Colonic mucosa (tissue), 4 donors: Measurements from ENCODE around the gene CALHM2. TPM values are rescaled to one million over a fixed set of nuclear protein-coding genes. Genes with fewer than 3 reads are reported as not detected.
A peak's percentile ranks its signal among the peaks of the same experiment; 100 is the strongest.

Experiments
- DNase-seq: peaks from one replicate; pipeline ENCODE4 v3.0.0-alpha.2; 2020
- H3K27ac ChIP-seq: fragments of 200-600 bp; one replicate; pipeline ENCODE4 v1.8.0; 2021
- H3K27me3 ChIP-seq: fragments of 200-600 bp; one replicate; pipeline ENCODE4 v1.8.0; 2021
- H3K36me3 ChIP-seq: fragments of 200-600 bp; one replicate; pipeline ENCODE4 v1.8.0; 2021
- H3K4me1 ChIP-seq: fragments of 200-600 bp; one replicate; pipeline ENCODE4 v1.8.0; 2021; ENCODE audit warnings: mild to moderate bottlenecking
- H3K4me3 ChIP-seq: fragments of 200-600 bp; one replicate; pipeline ENCODE4 v1.8.0; 2021
- H3K9ac ChIP-seq, 2 donors: one replicate each; pipeline ENCODE4 v1.7.0; 2013; ENCODE audit warnings: control low read depth in 2 of 2, low read depth in 2 of 2, low read length in 2 of 2
- H3K9me3 ChIP-seq: fragments of 200-600 bp; one replicate; pipeline ENCODE4 v1.8.0; 2021
- CTCF ChIP-seq: fragments of 200-600 bp; IDR thresholded peaks from one replicate; pipeline ENCODE4 v1.8.0; 2022; ENCODE audit warnings: antibody characterized with exemption, mild to moderate bottlenecking
- intact Hi-C: fragments of 100-400 bp; cut with DNase I; formaldehyde crosslinking; loops from one replicate; pipeline ENCODE4 v1.14.1; 2022
- total RNA-seq, 2 donors: library from RNA; stranded (reverse); fragmentation: NEBNext Ultra II Directional in 1 of 2; extraction: Animal tissue kit (Norgen Biotek cat#: 25700) in 1 of 2; gene quantifications; one replicate each; pipeline ENCODE4 v1.2.1, GENCODE V29; 2021
- donor health status: healthy.
- donor health status: DM: no; HTN: no; CAD: no.
- donor health status: DM: no; HTN: no; CAD: no.

The CALHM2 gene
- total RNA-seq, 2 donors from 2014 or later: 3.5 to 8.0 TPM

GRCh38 chr10:103452506-103453230, 498 bp upstream of the CALHM2 start:
- no peaks in the 10 kb centered on the region for H3K9me3 ChIP-seq
- peak overlapping the region; percentile 78 for H3K27ac ChIP-seq
- no peak for TF ChIP-seq CTCF
- no peaks in the 10 kb centered on the region for H3K36me3 ChIP-seq
- no peaks in the 10 kb centered on the region for H3K27me3 ChIP-seq
- H3K4me3 ChIP-seq: peak overlapping the region; percentile 61
- H3K4me1 ChIP-seq: peaks cover 9% of the 10 kb centered on the region
- DNase-seq: no peak
- peak overlapping the region; percentile 85 to 86 for H3K9ac ChIP-seq
- intact Hi-C loops: no loop called here

- intact Hi-C loops: no loop called here
- DNase-seq: peak; percentile 53
- Histone ChIP-seq H3K4me3 (peak overlapping the region; percentile 61), H3K36me3 (no peaks in the 10 kb centered on the region), H3K9me3 (no peaks in the 10 kb centered on the region), H3K27ac (peak overlapping the region; percentile 78), H3K4me1 (peaks cover 9% of the 10 kb centered on the region), H3K9ac (peak overlapping the region; percentile 85 to 86), H3K27me3 (no peaks in the 10 kb centered on the region)
- no peak for TF ChIP-seq CTCF
Measured at GRCh38 chr10:103451091-103451813, 918 bp downstream of the CALHM2 start.

GRCh38 chr10:103450201-103450695, 1.9 kb downstream of the CALHM2 start:
- no peak for TF ChIP-seq CTCF
- intact Hi-C loops: no loop called here
- no peak overlapping the region for H3K4me3 ChIP-seq

GRCh38 chr10:103449208-103450144, 2.7 kb downstream of the CALHM2 start:
- intact Hi-C loops: no loop called here
- H3K4me3 ChIP-seq: no peak overlapping the region
- DNase-seq: no peak

More at GRCh38 chr10:103450201-103450695, 1.9 kb downstream of the CALHM2 start:
- Histone ChIP-seq H3K36me3 (no peaks in the 10 kb centered on the region), H3K9me3 (no peaks in the 10 kb centered on the region), H3K27me3 (no peaks in the 10 kb centered on the region), H3K9ac (peak overlapping the region in 1 of 2 donors; percentile 85), H3K4me1 (peaks cover 9% of the 10 kb centered on the region), H3K27ac (no peak overlapping the region)
- no peak for DNase-seq

More at GRCh38 chr10:103449208-103450144, 2.7 kb downstream of the CALHM2 start:
- Histone ChIP-seq H3K27me3 (no peaks in the 10 kb centered on the region), H3K4me1 (peaks cover 9% of the 10 kb centered on the region), H3K9ac (peak overlapping the region in 1 of 2 donors; percentile 30), H3K36me3 (no peaks in the 10 kb centered on the region), H3K27ac (peak overlapping the region; percentile 7), H3K9me3 (no peaks in the 10 kb centered on the region)
- TF ChIP-seq CTCF: no peak
